GM21576 (cell line): ENCODE data around the gene NOA1.
"Not testable (repeated sequence)": the region's sequence is repeated elsewhere in the genome, so short reads cannot be mapped to it uniquely, and the experiment has no call there.

Experiments used
- ATAC-seq: cut with Tn5 transposase; IDR thresholded peaks from one replicate; pipeline ENCODE4 v1.9.1; 2021; ENCODE audit warnings: mild to moderate bottlenecking, moderate library complexity; ENCODE audit not compliant: unreplicated experiment

NOA1 gene

DNA sequence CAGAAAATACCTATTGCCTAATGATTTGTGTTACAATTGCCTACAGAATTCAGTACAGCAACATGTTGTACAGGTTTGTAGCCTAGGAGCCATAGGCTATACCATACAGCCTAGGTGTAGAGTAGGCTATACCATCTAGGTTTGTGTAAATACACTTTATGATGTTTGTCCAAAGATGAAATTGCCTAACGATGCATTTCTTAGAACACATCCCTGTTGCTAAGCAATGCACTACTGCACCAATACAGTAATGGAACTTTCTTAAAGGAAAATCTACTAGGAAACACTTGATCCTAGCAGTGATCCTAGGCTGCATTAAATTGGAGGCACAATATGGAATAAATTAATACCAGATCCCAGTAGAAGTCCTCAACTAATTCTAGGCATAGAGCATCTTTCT is 18.3 kb downstream of the NOA1 start:
- no peak for ATAC-seq

DNA sequence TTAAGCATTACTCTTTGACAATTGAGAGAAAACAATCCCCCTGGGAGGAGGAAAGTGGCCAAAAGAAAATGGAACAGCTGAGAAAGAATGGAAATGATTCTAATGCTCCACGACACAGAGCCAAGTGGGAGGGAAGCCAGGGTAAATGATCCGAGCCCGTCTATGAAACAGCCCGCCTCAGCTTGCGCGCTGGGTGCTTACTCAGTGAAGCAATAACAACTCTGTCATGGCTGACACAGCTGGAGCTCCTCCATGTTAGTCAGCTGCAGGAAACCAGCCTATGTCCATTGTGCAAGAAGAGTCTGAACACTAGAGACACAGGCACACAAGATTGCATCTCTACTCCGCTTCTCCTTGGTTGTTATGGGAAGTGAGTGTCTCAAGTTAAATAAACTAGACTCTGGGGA is 19.3 kb downstream of the NOA1 start:
- no peak for ATAC-seq

DNA sequence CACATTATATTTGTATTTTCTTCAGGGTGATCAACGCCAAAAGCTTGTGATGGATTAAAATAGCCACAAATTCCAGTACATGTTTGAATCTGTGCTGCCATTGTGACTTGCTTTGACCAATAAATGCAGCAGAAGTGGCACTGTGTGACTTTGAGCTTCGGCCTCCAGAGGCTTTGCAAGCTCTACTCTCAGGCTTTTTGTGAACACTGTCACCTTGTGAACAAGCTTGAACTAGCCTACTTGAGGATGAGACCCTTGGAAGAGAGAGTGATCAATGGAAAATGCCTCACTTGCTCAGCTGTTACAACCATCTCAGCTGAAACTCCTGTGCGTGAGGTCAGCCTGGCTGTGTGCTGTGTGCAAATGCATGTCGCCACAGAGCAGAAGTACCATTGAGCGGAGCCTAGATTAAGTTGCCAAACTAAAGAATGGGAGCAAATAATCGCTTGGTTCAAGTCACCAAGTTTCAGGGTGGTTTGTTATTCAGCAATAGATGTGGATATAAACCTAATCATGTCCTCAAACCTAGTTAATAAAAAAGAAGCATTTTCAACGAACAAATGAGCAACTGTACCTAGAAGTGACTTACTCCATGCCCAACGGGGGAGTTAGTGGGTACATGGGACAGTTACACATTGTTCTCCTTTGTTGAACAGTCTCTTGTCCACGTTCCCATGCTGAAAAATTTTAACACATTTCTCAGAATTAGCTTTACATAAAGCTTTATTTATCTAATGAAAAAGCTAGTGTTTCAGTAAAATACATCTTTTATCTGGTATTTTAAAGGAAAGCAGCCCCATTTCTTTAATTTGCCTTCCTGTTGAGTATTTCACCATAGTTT is 23.5 kb downstream of the NOA1 start:
- no peak for ATAC-seq

DNA sequence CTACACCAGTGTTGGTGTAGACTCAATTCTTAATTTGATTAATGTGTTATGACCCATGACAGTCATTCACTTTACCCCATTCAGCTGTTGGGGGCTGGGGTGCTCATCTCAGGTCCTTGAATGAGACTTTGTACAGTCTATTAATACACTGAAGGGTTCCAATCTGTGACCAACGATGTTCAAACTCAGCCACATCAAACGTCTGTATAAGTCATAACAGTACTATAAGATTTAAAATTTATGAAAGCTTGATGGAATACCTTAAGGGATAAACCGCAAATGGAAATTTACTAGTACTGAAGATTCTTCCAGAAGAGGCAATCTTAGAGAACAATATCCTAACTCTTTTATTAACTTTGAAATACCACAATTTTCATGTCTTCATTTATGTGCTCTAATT is 36.0 kb downstream of the NOA1 start:
- ATAC-seq, result no peak

DNA sequence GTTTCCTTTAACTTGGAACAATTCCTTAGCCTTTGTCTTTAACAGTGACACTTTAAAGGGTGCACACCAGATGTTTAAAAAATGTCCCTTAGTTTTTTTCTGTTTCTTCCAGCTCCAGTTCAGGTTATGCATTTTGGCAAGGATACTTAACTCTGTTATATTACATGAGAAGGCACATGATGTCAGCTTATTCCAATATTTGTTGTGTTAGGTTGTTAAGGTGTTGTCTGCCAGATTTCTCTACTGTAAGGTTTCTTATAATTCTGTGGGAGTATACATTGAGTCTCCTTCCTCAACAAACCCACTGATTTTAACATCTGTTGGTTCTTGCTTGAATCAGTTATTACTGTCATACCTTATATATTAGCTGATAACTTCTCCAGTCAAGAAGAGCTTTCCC is 36.4 kb downstream of the NOA1 start:
- ATAC-seq, result no peak

DNA sequence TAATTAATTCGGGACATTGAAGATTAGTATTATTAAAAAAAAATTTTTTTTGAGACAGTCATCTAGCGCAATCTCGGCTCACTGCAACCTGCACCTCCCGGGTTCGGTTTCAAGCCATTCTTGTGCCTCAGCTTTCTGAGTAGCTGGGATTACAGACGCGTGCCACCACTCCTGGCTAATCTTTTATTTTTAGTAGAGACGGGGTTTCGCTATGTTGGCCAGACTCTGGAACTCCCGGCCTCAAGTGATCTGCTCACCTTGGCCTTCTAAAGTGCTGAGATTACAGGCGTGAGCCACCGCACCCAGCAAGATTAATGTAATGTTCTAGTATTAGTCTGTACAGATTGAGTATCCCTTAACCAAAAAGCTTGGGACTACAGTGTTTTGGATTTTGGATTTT is 37.0 kb downstream of the NOA1 start:
- no peak for ATAC-seq

DNA sequence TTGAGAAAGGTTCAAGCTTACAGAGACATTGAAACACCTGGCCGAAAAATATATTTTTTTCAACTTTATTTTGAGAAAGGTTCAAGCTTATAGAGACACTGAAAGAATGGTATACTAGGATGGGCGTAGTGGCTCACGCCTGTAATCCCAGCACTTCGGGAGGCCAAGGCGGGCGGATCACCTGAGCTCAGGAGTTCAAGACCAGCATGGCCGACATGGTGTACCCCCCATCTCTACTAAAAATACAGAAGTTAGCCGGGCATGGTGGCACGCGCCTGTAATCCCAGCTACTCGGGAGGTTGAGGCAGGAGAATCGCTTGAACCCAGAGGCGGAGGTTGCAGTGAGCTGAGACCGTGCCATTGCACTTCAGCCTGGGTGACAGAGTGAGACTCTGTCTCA is 37.6 kb downstream of the NOA1 start:
- ATAC-seq, result not testable (repeated sequence)

DNA sequence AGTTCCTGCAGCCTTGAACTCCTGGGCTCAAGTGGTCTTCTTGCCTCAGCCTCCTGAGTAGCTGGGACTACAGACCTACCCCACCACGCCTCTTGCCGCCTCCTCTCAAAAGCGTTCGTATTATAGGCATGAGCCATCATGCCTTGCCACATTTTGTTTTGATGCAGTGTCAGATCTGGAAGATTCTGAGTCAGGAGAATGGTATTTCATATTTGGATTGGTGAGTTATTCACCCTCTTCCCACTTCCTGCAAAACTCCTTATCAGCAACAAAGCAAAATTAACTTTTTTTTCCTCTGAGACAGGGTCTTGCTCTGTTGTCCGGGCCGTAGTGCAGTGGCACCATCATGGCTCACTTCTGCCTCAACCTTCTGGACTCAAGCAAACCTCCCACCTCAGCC is 40.1 kb downstream of the NOA1 start:
- ATAC-seq, result no peak

DNA sequence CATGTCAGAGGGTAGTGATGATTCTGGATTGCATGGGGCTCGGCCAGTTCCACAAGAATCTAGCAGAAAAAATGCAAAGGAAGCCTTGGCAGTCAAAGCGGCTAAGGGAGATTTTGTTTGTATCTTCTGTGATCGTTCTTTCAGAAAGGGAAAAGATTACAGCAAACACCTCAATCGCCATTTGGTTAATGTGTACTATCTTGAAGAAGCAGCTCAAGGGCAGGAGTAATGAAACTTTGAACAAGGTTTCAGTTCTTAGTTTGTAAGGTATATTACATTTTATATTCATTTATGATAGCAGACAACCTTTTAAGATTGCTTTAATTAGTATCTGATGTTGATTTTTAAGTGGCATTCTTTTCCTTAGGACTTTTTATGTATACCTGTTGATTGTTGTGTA is 45.5 kb downstream of the NOA1 start:
- no peak for ATAC-seq

DNA sequence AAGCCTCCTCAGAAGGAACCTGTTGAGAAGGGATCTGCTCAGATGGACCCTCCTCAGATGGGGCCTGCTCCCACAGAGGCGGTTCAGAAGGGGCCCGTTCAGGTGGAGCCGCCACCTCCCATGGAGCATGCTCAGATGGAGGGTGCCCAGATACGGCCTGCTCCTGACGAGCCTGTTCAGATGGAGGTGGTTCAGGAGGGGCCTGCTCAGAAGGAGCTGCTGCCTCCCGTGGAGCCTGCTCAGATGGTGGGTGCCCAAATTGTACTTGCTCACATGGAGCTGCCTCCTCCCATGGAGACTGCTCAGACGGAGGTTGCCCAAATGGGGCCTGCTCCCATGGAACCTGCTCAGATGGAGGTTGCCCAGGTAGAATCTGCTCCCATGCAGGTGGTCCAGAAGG is 46.8 kb downstream of the NOA1 start:
- no peak for ATAC-seq

DNA sequence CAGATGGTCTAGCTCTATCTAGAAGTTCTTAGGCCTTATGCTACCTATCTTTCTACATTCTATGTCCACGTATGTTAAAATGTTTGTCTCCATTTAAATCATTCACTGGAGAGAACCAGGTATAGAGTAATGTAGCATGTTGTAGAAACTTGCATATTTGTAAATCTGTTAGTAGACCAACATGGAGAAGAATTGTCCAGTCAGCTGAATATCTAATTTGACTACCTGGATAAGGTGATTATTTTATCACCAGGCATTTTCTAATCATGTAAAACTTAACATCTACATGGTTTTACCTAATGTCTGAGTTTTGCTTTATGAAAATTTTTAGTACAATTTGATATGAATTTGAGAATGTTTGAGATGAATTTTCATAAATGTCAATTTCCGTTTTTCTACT is 50.2 kb downstream of the NOA1 start:
- no peak for ATAC-seq

DNA sequence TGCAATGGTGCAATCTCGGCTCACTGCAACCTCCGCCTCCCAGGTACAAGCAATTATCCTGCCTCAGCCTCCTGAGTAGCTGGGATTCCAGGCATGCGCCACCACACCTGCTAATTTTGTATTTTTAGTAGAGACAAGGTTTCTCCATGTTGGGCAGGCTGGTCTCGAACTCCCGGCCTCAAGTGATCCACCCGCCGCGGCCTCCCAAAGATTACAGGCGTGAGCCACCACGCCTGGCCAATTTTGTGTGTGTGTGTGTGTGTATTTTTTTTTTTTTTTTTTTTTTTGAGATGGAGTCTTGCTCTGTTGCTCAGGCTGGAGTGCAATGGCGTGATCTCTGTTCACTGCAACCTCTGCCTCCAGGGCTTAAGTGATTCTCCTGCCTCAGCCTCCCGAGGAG is 62.4 kb downstream of the NOA1 start:
- ATAC-seq, result not testable (repeated sequence)

DNA sequence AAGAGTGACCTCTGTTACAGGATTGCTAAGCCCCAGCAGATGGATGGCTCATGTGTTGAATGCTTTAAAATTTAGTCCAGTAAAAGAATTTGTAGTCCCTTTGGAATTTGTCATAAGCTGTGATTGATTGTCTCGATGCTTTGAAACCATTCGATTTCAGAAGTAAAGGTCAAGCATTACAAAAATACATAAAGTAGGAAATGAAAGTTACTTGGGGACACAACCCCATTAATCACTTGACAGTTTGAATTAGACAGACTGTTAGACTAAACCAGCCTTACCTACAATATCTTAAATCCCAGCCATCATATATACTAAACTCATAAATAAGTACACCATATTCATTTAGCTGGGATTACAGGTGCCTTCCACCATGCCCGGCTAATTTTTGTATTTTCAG is 63.1 kb downstream of the NOA1 start:
- ATAC-seq, result no peak
